Right lobe of liver (tissue), 4 donors: Measurements from ENCODE around the gene NAGLU.

Experiments used
- POLR2A ChIP-seq: fragments of 450-650 bp; IDR thresholded peaks from one replicate; pipeline ENCODE4 v1.6.1; 2017; ENCODE audit warnings: antibody characterized with exemption, mild to moderate bottlenecking
- TF ChIP-seq, protein P1 (sequence below), 4 donors: fragments of 200-600 bp in 3 of 4; fragments of 450-650 bp in 1 of 4; IDR thresholded peaks; one replicate each; pipeline versions ENCODE4 v1.5.1 to v1.8.0; 2016 to 2022; ENCODE audit warnings: antibody characterized with exemption in 4 of 4, mild to moderate bottlenecking in 2 of 4
- donor health status: DM: no; HTN: no; CAD: no.
- donor health status: DM: no; HTN: no; CAD: no.
- donor health status: DM: no; HTN: yes; CAD: no.

DNA sequence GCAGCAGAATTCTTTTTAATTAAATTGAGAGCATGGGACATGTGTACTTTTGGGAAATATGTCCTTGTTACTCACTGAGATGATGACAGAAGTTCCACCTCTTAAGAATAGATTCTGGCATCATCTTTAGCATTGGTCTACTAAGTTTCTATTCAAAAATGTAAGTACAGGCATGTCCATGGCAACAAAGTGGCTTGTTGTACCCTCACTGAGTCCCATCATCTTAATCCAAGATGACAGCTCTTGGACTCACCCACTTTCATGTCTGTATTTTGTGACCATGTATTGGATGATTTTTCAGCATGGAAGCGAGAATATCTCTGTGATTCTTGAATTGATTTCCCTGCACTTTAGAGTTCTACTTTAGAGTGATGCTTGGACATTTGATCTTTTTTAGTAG lies 33.1 kb upstream of the NAGLU start:
- TF ChIP-seq, protein P1, sequence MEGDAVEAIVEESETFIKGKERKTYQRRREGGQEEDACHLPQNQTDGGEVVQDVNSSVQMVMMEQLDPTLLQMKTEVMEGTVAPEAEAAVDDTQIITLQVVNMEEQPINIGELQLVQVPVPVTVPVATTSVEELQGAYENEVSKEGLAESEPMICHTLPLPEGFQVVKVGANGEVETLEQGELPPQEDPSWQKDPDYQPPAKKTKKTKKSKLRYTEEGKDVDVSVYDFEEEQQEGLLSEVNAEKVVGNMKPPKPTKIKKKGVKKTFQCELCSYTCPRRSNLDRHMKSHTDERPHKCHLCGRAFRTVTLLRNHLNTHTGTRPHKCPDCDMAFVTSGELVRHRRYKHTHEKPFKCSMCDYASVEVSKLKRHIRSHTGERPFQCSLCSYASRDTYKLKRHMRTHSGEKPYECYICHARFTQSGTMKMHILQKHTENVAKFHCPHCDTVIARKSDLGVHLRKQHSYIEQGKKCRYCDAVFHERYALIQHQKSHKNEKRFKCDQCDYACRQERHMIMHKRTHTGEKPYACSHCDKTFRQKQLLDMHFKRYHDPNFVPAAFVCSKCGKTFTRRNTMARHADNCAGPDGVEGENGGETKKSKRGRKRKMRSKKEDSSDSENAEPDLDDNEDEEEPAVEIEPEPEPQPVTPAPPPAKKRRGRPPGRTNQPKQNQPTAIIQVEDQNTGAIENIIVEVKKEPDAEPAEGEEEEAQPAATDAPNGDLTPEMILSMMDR (IDR thresholded peaks at IDR 0.05): no peak
- TF ChIP-seq POLR2A: no peak
